SW480 (cell line): ENCODE measurements around the gene ERP44.
"Not testable (repeated sequence)": the region's sequence is repeated elsewhere in the genome, so short reads cannot be mapped to it uniquely, and the experiment has no call there.

Experiments used
- DNase-seq: peaks from one replicate; pipeline ENCODE4 v3.0.0-alpha.2; 2016; ENCODE audit warnings: low spot score

Gene ERP44

GRCh38 chr9:100067990-100068389, 30.8 kb downstream of the ERP44 start:
- not testable (repeated sequence) for DNase-seq

DNA sequence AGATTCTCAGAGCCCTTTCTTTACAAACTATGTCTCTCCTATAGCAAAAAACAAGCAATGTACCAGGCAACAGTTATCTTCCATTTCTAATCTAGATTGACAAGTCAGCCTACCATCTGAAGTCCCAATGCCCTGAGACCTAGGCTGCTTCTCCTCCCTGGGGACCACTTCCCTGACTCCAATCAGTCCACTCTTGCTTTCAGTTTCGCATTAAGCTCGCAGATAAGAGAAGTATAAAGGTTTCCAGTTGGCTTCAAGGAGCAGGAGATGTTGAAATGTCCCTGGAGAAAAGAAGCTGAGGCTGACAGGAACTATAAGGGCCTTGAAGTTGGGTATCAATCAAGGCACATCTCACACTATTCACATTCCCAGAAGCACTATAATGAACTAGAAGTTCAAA, 32.3 kb downstream of the ERP44 start:
- DNase-seq = no peak

DNA sequence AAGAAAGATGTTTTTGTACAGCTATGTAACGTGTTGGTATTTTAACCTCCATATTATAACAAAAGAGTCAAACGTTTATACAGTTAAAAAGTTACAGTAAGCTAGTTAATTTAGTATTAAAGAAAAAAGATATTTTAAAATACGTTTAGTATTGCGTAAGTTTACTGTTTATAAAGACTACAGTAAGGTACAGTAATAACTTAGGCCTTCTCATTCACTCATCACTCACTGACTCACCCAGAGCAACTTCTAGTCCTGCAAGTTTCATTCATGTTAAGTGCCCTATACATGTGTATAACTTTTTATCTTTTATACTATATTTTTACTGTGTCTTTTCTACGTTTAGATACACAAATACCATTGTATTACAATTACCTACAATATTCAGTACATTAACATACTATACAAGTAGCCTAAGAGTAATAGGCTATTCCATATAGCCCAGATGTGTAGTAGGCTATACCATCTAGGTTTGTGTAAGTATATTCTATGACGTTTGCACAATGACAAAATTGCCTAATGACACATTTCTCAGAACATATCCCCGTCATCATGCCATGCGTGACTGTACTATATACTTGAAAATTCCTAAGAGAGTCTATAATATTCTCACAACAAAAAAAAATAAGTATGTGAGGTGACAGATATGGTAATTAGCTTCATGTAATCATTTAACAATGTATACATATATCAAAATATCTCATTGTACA, 33.8 kb downstream of the ERP44 start:
- DNase-seq = no peak

DNA sequence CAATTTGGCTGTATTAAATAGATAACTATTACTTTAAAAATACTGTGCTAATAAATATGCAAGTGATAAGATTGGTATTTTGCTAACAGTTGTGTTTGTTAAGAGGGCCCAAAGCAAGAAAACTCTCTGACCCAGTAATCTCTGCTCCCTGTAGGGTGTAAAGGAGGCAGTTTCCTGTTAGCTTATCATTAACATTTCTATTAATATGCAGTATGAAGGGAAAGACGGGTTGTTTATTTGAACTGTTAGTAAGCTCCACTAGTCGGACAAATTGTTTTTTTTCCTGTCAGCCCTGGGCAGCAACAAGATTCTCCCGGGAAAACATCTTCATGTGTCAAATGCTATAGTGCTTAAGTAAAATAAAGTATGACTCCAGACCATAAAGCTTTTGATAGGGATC, 35.6 kb downstream of the ERP44 start:
- DNase-seq = no peak

DNA sequence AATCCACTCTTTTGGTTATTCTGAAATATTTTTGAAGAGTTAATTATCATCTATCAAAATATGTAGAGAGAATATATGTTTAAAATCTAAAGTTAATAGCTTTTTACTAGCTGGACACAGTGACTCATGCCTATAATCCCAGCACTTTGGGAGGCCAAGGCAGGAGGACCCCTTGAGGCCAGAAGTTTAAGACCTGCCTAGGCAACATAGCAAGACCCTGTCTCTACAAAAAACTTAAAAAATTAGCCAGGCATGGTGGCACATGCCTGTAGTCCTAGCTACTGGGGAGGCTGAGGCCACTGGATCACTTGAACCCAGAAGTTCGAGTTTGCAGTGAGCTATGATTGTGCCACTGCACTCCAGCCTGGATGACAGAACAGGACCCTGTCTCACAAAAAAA, 36.1 kb downstream of the ERP44 start:
- not testable (repeated sequence) for DNase-seq

GRCh38 chr9:100058699-100059579, 39.9 kb downstream of the ERP44 start:
- no peak for DNase-seq

DNA sequence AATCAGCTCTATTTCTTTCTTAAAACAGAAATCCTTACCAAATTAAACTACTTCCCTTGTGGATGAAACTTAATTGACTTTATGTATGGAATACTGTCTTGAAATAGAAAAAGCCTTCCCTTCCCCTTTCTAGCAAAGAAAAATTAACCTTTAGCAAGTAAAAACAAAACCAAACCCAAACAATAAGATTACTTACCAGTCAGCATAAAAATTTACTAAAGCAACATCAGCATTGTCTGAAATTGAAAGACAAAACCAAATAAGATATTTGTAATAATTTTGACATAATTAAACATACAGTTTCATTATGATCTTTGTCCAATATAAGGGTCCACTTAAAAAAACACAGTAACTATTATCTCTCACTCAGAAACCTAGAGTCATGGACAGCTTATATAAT, 41.2 kb downstream of the ERP44 start:
- DNase-seq = no peak

DNA sequence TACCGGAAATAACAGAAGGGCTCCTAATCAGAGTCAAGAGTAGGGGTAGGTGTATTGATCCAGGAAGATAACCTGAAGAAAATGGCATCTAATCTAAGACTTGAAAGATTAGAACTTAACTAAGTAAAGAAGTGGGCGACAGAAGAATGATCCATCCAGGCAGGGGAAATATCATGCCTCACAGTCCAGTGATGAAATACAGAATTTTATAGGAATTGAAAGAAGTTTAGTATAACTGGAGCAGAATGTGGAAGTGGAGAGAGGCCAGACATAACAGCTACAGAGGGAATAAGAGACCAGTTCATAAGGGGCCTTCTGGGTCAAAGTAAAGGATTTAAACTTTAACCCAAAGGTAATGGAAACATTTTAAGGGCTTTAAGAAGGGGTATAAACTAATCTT, 42.2 kb downstream of the ERP44 start:
- DNase-seq = no peak

DNA sequence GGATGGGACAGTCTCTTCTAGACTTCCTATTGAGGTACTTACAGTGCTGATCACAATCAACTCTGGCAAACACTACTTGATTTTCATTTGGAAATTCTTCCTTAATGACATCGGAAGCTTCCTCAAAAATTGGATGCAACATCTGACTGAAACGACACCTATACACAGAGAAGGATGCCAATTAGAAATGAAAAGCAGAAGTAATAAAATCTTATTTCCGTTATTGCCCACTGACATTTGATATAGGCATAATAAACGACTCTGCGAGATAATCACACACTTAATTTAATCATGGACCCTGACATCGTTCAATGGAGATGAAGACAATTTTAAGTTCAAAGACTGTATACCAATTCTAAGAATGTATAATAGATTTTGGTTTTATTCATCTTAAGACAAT, 46.4 kb downstream of the ERP44 start:
- DNase-seq = no peak

GRCh38 chr9:100049551-100049950, 49.2 kb downstream of the ERP44 start:
- DNase-seq = no peak

DNA sequence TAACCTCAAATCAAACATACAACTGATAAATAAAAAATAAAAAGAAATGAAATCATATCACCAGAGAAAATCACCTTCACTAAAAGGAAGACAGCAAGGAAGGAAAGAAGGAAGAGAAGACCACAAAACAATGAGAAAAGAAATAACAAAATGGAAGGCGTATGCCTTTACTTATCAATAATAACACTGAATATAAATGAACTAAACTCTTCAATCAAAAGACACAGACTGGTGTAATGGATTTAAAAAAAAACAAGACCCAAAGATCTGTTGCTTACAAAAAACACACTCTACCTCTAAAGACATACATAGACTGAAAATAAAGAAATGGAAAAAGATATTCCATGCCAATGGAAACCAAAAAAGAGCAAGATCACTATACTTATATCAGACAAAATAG, 60.3 kb downstream of the ERP44 start:
- no peak for DNase-seq

- DNase-seq = no peak
Observed at GRCh38 chr9:100033877-100034551, 64.8 kb downstream of the ERP44 start.

DNA sequence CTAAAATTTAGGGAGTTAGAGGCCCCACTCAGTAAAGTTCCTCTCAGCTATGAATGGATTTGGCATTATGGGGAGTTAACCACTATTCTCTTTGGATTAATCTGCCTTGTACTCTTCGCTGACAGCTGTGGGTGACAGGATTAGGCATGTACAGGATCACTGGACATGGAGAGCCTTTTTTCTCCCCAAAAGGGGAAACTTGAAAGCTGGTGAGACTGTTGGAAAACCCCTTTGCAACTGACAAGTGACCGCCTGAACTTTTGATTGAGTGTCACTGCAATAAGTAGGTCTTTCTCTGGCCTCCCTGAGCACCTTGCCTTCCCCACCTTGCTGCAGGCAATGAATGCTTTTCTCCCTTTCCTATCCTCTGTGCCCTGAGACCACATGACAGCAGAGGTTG, 68.3 kb downstream of the ERP44 start:
- DNase-seq = no peak

DNA sequence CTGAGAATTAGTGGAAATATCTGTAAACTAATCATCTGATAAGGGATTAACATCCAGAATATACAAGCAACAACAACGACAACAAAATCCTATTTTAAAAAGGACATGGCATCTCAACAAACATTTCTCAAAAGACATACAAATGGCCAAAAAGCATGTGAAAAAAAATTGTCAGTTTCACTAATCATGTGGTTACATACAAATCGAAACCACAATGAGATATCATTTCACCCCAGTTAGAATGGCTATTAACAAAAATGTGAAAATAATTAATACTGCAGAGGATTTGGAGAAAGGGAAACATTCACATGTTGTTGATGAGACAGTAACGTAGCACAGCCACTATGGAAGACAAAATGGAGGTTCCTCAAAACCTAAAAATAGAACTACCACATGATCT, 69.5 kb downstream of the ERP44 start:
- DNase-seq = no peak

- peak; percentile 57 for DNase-seq
Observed at GRCh38 chr9:100028201-100028784, 70.5 kb downstream of the ERP44 start.

GRCh38 chr9:100027543-100027942, 71.3 kb downstream of the ERP44 start:
- no peak for DNase-seq

- DNase-seq = no peak
Observed at GRCh38 chr9:100021931-100022330, 76.9 kb downstream of the ERP44 start.

DNA sequence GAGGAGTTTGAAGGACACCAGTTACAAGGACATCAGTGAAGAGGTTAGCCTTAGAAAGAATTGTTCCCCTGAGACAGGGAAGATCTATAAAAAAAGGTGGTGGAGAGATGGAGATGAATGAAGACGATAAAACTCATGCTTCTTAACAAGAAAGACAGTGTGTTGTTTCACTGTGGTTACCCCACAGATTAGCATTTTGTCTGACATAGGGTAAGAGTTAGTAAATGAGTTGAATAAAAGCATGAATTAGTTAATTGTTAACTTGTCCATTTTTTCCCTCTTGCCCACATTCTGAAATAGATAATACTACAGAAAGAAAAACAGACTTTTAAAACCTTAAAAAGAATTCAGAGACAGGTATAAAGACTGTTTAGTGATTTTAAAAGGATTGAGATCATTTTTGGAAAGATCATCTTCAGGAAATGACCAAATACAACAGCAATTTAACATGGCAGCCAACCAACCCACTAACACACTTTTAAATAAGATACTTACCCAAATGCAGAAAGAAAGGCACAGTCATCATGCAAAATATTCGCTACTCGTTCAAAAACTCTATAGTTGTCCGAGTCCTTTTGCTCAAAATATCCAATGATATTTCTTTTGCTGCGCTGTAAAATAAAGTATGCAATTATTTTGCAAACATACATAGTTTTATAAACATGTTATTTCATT, 78.5 kb downstream of the ERP44 start:
- no peak for DNase-seq

DNA sequence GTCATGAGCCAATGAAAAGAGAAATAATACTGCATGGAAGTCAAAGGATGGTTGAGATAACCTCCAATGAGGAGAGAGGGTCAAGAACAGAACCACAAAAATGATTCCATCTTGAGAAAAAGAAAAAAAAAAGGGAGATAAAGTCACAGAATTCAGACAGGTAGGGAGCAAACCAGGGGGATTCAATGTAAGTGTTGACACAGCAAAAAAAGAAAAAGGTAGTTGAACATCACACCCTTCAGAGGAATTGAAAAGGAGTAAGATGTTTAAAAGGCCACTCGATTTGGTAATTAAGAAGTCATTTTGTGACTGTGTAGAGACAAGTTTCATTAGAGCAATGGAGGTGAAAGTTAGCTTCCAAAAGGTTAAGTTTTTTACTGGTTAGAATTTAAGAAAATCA, 79.3 kb downstream of the ERP44 start:
- DNase-seq = no peak

DNA sequence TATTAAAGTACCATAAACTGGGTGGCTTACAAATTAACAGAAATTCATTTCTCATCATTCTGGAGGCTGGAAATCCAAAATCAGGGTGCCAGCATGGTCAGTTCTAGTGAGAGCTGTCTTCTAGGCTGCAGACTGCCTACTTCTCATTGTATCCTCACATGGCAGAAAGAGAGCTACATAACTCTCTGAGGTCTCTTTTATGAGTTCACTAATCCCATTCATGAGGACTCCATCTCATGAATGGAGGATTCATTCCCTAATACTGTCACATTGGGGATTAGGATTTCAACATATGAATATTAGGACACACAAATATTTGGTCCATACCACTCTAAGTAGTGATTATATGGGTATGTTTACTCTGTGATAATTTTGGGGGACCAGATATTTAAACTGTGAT, 84.0 kb downstream of the ERP44 start:
- no peak for DNase-seq

DNA sequence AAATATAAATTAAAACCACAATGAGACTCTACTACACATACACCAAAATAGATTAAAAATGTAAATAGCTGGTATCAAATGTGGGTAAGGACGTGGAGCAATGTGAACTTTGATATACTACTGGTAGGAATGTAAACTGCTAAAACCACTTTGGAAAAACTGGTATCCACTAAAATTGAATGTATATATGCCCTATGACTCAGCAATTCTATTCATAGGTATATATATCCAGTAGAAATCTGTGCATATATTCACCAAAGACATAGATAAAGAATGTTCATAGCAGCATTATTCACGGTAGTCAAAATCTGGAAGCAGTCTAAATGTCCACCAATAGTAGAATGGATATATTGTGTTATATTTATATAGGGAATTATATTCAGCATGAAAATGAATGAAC, 85.2 kb downstream of the ERP44 start:
- no peak for DNase-seq

GRCh38 chr9:100012279-100012678, 86.5 kb downstream of the ERP44 start:
- no peak for DNase-seq
